Muscle of leg (tissue), 11 donors: ENCODE data around the gene HS3ST1. TPM values are rescaled to one million over a fixed set of nuclear protein-coding genes. Genes with fewer than 3 reads are reported as not detected.
"Not testable (repeated sequence)": the region's sequence is repeated elsewhere in the genome, so short reads cannot be mapped to it uniquely, and the experiment has no call there.

ENCODE experiments used
- DNase-seq: peaks from one replicate; pipeline ENCODE4 v3.0.0; 2013
- H3K27ac ChIP-seq: one replicate; pipeline ENCODE4 v1.5.1; 2013; ENCODE audit warnings: mild to moderate bottlenecking, low read length, control low read depth
- H3K27me3 ChIP-seq: one replicate; pipeline ENCODE4 v1.6.1; 2013; ENCODE audit warnings: low read length; ENCODE audit not compliant: control insufficient read depth, insufficient read depth
- H3K36me3 ChIP-seq: one replicate; pipeline ENCODE4 v1.6.1; 2013; ENCODE audit warnings: low read length; ENCODE audit not compliant: control insufficient read depth, insufficient read depth
- H3K4me1 ChIP-seq: one replicate; pipeline ENCODE4 v1.6.1; 2013; ENCODE audit warnings: low read length; ENCODE audit not compliant: control insufficient read depth, insufficient read depth
- H3K4me3 ChIP-seq: one replicate; pipeline ENCODE4 v1.5.1; 2013; ENCODE audit warnings: low read length, control low read depth
- H3K9me3 ChIP-seq: replicated peaks from 2 replicates; pipeline ENCODE4 v1.6.1; 2013; ENCODE audit warnings: low read depth, low read length; ENCODE audit not compliant: control insufficient read depth
- WGBS: methylation state at CpG from one replicate; pipeline ENCODE4 v1.1.5; 2013; ENCODE audit warnings: missing lambda C conversion rate; ENCODE audit not compliant: insufficient coverage; 5-methylcytosine and 5-hydroxymethylcytosine counted together
- polyA plus RNA-seq, 8 donors: library from polyadenylated mRNA; unstranded; fragments of 120-200 nt; gene quantifications; one replicate each; pipeline versions ENCODE4 v1.2.1 to v1.2.3, GENCODE V29; 2013; ENCODE audit warnings: inconsistent platforms in 1 of 8, low replicate concordance in 1 of 8; ENCODE audit not compliant: insufficient read length in 8 of 8, insufficient read depth in 1 of 8
- total RNA-seq: library from RNA; stranded (reverse); fragments of 120-200 nt; gene quantifications from one replicate; pipeline ENCODE4 v1.2.4, GENCODE V29; 2013

Gene HS3ST1
- total and polyA plus RNA-seq, 9 donors = 0.08 to 0.94 (median 0.36) TPM

GRCh38 chr4:11408233-11408967 is 20.3 kb downstream of the HS3ST1 start:
- Histone ChIP-seq H3K36me3 (no peaks in the 10 kb centered on the region), H3K27ac (no peak overlapping the region), H3K4me3 (no peak overlapping the region), H3K9me3 (no peaks in the 10 kb centered on the region), H3K4me1 (no peaks in the 10 kb centered on the region), H3K27me3 (no peaks in the 10 kb centered on the region)
- no peak for DNase-seq
- WGBS = 53% methylated on average over 5 of the region's 5 CpGs

- Histone ChIP-seq H3K4me1 (no peaks in the 10 kb centered on the region), H3K27me3 (no peaks in the 10 kb centered on the region), H3K27ac (no peak overlapping the region), H3K36me3 (no peaks in the 10 kb centered on the region), H3K9me3 (no peaks in the 10 kb centered on the region), H3K4me3 (no peak overlapping the region)
- WGBS = 67% methylated on average over 2 of the region's 3 CpGs
- no peak for DNase-seq
Measured at GRCh38 chr4:11407551-11407950, 21.1 kb downstream of the HS3ST1 start.

- H3K27me3 ChIP-seq = no peaks in the 10 kb centered on the region
- no peaks in the 10 kb centered on the region for H3K9me3 ChIP-seq
- 67% methylated on average over 1 of the region's 2 CpGs for WGBS
- H3K4me1 ChIP-seq = no peaks in the 10 kb centered on the region
- H3K27ac ChIP-seq = no peak overlapping the region
- H3K4me3 ChIP-seq = no peak overlapping the region
- DNase-seq = no peak
- H3K36me3 ChIP-seq = no peaks in the 10 kb centered on the region
Measured at GRCh38 chr4:11404431-11404830, 24.3 kb downstream of the HS3ST1 start.

GRCh38 chr4:11402192-11402591 is 26.5 kb downstream of the HS3ST1 start:
- Histone ChIP-seq H3K9me3 (no peaks in the 10 kb centered on the region), H3K4me3 (no peak overlapping the region), H3K27me3 (no peaks in the 10 kb centered on the region), H3K4me1 (no peaks in the 10 kb centered on the region), H3K36me3 (no peaks in the 10 kb centered on the region), H3K27ac (no peak overlapping the region)
- WGBS = no CpG with 5 or more reads among the region's 3 CpGs
- DNase-seq = no peak

GRCh38 chr4:11399461-11399971 is 29.2 kb downstream of the HS3ST1 start:
- no peak for DNase-seq
- H3K4me3 ChIP-seq = no peak overlapping the region
- H3K36me3 ChIP-seq = no peaks in the 10 kb centered on the region
- no peak overlapping the region for H3K27ac ChIP-seq
- no peaks in the 10 kb centered on the region for H3K4me1 ChIP-seq
- H3K9me3 ChIP-seq = no peaks in the 10 kb centered on the region
- 96% methylated on average over 42 of the region's 42 CpGs for WGBS
- no peaks in the 10 kb centered on the region for H3K27me3 ChIP-seq

- H3K4me1 ChIP-seq = no peaks in the 10 kb centered on the region
- DNase-seq = peak; percentile 24
- WGBS = 24% methylated on average over 3 of the region's 5 CpGs
- H3K27me3 ChIP-seq = no peaks in the 10 kb centered on the region
- H3K4me3 ChIP-seq = no peak overlapping the region
- no peaks in the 10 kb centered on the region for H3K9me3 ChIP-seq
- no peaks in the 10 kb centered on the region for H3K36me3 ChIP-seq
- H3K27ac ChIP-seq = no peak overlapping the region
Measured at GRCh38 chr4:11397819-11398610, 30.7 kb downstream of the HS3ST1 start.

- DNase-seq = no peak
- Histone ChIP-seq H3K4me3 (no peak overlapping the region), H3K4me1 (no peaks in the 10 kb centered on the region), H3K27me3 (no peaks in the 10 kb centered on the region), H3K36me3 (no peaks in the 10 kb centered on the region), H3K9me3 (no peaks in the 10 kb centered on the region), H3K27ac (no peak overlapping the region)
- WGBS = 40% methylated on average over 1 of the region's 1 CpG
Measured at GRCh38 chr4:11397146-11397545, 31.5 kb downstream of the HS3ST1 start.

GRCh38 chr4:11393551-11393950 is 35.1 kb downstream of the HS3ST1 start:
- DNase-seq = no peak
- no peak overlapping the region for H3K27ac ChIP-seq
- H3K4me3 ChIP-seq = no peak overlapping the region
- no peaks in the 10 kb centered on the region for H3K27me3 ChIP-seq
- no peaks in the 10 kb centered on the region for H3K9me3 ChIP-seq
- H3K4me1 ChIP-seq = no peaks in the 10 kb centered on the region
- WGBS = 75% methylated on average over 1 of the region's 2 CpGs
- H3K36me3 ChIP-seq = no peaks in the 10 kb centered on the region

- not testable (repeated sequence) for H3K9me3 ChIP-seq
Measured at GRCh38 chr4:11384072-11384471, 44.6 kb downstream of the HS3ST1 start.

GRCh38 chr4:11376571-11376970 is 52.1 kb downstream of the HS3ST1 start:
- H3K36me3 ChIP-seq = no peaks in the 10 kb centered on the region
- no peaks in the 10 kb centered on the region for H3K9me3 ChIP-seq
- no peaks in the 10 kb centered on the region for H3K4me1 ChIP-seq
- 61% methylated on average over 2 of the region's 4 CpGs for WGBS
- H3K27me3 ChIP-seq = no peaks in the 10 kb centered on the region
- no peak for DNase-seq
- H3K27ac ChIP-seq = no peak overlapping the region
- no peak overlapping the region for H3K4me3 ChIP-seq

More at GRCh38 chr4:11384072-11384471, 44.6 kb downstream of the HS3ST1 start:
- not testable (repeated sequence) for H3K27ac ChIP-seq, H3K4me1 ChIP-seq, H3K27me3 ChIP-seq, H3K36me3 ChIP-seq, DNase-seq, H3K4me3 ChIP-seq
- 69% methylated on average over 5 of the region's 15 CpGs for WGBS
